Stimulated activated naive CD8-positive, alpha-beta T cell treated with anti-CD3 and anti-CD28 coated beads, Interleukin-15, amount 100 ng/mL, for 72 hours (primary cell): ENCODE data around the gene KRTAP5-6.
"Not testable (repeated sequence)": the region's sequence is repeated elsewhere in the genome, so short reads cannot be mapped to it uniquely, and the experiment has no call there.

Source experiments
- ATAC-seq: fragments of 150-1000 bp; cut with Tn5 transposase; 2 replicates; pipeline ENCODE4 v1.10.0; 2021; ENCODE audit warnings: mild to moderate bottlenecking, moderate library complexity
- DNase-seq, 2 donors: peaks; one replicate each; pipeline ENCODE4 v3.0.0; 2021 to 2022
- H3K27ac Mint-ChIP-seq, 2 donors: one replicate each; pipeline ENCODE4 v1.8.0; 2022; ENCODE audit warnings: mild to moderate bottlenecking in 2 of 2, mixed read lengths in 2 of 2, moderate library complexity in 2 of 2
- H3K27me3 Mint-ChIP-seq: one replicate; pipeline ENCODE4 v1.8.0; 2022; ENCODE audit warnings: mixed read lengths
- H3K4me1 Mint-ChIP-seq: one replicate; pipeline ENCODE4 v1.8.0; 2022; ENCODE audit warnings: mild to moderate bottlenecking, mixed read lengths
- H3K4me3 Mint-ChIP-seq, 2 donors: one replicate each; pipeline ENCODE4 v1.8.0; 2022; ENCODE audit warnings: mild to moderate bottlenecking in 2 of 2, mixed read lengths in 2 of 2, moderate library complexity in 1 of 2
- H3K9me3 Mint-ChIP-seq, 2 donors: one replicate each; pipeline ENCODE4 v1.8.0; 2022; ENCODE audit warnings: mixed read lengths in 2 of 2

The KRTAP5-6 gene

DNA sequence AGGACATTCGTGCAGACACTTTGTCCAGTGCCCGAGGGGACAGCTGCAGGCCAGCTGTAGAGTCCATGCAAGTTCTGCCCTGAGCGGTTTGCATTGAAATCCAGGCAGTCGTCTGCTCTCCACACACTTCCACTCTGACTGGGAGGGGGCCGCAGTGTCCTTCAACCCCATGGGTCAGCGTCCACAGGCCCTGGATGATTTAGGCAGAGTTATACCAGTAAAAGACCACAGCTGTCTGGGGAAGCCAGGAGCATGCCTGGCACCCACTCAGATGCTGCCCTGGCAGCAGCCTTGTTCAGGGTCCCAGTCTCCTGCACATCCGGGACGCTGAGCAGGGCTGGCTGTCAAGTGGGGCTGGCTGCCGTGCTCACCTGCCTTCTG is 40.9 kb upstream of the KRTAP5-6 start:
- ATAC-seq (no peak), DNase-seq (no peak)
- peaks cover 37% of the 10 kb centered on the region for H3K27me3 Mint-ChIP-seq
- H3K27ac Mint-ChIP-seq: peak overlapping the region in 1 of 2 donors; percentile 31
- no peaks in the 10 kb centered on the region for H3K4me1 Mint-ChIP-seq
- H3K4me3 Mint-ChIP-seq: no peak overlapping the region
- no peaks in the 10 kb centered on the region for H3K9me3 Mint-ChIP-seq

DNA sequence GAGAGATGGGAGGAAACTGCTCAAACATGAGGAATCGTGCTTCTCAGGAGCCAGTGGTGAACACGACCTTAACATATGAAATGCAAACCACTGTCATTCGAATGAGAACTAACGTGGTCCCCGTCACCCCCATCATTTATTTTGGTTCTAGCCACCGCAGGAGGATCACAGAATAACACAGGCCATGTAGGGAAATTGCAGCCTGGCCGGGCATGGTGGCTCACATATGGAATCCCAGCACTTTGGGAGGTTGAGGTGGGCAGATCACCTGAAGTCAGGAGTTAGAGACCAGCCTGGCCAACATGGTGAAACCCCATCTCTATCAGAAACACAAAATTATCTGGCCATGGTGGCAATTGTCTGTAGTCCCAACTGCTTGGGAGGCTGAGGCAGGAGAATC is 40.3 kb upstream of the KRTAP5-6 start:
- peak overlapping the region in 1 of 2 donors; percentile 25 for H3K27ac Mint-ChIP-seq
- no peaks in the 10 kb centered on the region for H3K9me3 Mint-ChIP-seq
- peaks cover 43% of the 10 kb centered on the region for H3K27me3 Mint-ChIP-seq
- DNase-seq (no peak), ATAC-seq (no peak)
- H3K4me1 Mint-ChIP-seq: peaks cover under 1% of the 10 kb centered on the region
- H3K4me3 Mint-ChIP-seq: no peak overlapping the region

DNA sequence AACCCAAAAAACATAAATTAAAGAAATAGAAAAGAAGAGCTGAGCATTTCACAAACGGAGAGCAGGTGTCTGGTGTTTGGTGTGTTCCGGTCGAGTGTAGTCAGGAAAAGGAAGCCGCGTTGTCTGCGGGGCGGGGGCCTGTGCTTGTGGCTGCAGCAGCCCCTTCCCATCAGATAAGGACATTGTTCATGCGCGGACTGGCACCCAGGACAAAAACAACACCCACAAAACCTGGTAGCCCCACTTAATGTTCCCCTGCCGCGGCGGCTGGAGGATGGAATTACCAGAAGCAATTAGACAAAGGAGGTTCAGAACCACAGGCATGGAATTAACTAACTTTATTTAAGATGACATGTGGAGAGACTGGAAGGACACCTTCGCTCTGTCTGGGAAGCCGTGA is 37.5 kb upstream of the KRTAP5-6 start:
- peaks cover 6% of the 10 kb centered on the region for H3K4me1 Mint-ChIP-seq
- ATAC-seq: no peak
- H3K27me3 Mint-ChIP-seq: peaks cover 52% of the 10 kb centered on the region
- H3K9me3 Mint-ChIP-seq: no peaks in the 10 kb centered on the region
- DNase-seq: no peak
- H3K4me3 Mint-ChIP-seq: no peak overlapping the region
- H3K27ac Mint-ChIP-seq: no peak overlapping the region

DNA sequence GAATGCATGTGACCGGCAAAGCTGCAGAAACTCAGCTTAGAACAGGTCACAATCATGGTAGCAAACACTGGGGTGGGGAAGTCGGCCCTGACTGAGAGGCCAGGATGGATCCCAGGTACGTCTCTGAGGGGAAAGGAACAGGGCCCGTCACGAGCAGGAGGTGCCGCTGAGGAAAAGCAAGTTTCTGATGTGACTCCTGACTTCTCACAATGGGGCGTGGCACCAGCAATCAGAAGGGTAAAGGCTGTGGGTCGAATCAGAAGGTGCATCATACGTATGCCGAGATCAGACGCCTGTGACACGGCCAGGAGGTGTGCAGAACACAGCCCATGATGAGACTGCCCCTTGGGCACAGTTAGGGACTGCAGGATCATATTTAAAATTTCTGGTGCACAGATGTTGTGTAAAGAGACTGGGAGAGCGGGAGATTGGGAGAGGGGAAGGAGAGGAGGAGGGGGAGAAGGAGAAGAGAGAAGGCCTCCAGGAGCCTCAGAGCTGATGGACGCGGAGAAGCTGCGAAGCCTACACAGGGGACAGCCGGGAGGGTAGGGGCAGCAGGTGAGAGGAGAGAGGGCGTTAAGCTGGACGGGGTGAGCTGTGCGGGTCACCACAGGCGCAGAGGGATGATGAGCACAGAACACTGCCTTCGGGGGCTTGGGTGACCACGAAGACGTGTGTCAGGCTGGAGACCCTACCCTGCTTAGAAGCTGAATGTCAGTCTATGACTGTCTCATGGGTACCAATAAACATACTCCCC is 36.7 kb upstream of the KRTAP5-6 start:
- no peaks in the 10 kb centered on the region for H3K9me3 Mint-ChIP-seq
- H3K4me3 Mint-ChIP-seq: no peak overlapping the region
- DNase-seq (no peak), ATAC-seq (no peak)
- peaks cover 44% of the 10 kb centered on the region for H3K27me3 Mint-ChIP-seq
- peaks cover 6% of the 10 kb centered on the region for H3K4me1 Mint-ChIP-seq
- no peak overlapping the region for H3K27ac Mint-ChIP-seq

DNA sequence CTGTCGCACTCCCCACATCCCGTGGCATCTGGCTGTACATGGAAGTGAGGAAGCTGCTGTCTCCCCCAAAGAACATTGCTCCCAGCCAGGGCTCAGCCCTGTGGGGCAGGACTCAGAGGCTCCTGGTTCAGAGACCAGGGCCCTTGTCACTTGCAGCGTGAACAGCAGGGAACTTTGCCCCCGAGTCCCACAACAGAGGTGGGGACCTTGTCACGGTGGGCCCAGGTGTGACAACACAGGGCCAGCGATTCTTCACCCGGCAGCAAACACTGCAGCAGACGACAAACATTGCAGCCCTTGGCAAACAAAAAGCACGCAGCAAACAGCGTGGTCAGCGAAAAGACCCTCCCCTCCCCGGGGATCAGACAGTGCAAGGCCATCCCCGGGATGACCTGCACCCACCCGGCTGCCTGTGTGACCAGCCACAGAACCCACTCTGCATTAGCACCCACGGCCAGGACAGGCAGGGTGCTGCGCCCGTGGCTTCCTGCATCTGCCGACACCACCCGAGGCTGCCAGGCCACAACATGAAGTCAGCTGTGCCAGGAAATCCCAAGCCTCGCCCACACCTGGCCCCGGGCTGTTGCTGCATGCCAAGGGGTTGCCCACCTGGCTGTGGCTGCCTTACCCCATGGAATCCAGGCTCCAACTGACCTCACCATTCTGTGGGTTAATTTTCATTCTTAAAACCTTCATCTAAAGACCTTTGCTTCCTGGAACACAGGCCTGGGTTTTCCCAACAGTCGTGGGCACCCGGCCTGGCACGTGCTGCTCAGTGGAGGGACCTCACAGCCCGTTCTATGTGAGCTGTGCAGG is 35.3 kb upstream of the KRTAP5-6 start:
- H3K4me3 Mint-ChIP-seq, H3K4me1 Mint-ChIP-seq, H3K27ac Mint-ChIP-seq, DNase-seq, H3K9me3 Mint-ChIP-seq, ATAC-seq: not testable (repeated sequence)
- peaks cover 44% of the 10 kb centered on the region for H3K27me3 Mint-ChIP-seq

DNA sequence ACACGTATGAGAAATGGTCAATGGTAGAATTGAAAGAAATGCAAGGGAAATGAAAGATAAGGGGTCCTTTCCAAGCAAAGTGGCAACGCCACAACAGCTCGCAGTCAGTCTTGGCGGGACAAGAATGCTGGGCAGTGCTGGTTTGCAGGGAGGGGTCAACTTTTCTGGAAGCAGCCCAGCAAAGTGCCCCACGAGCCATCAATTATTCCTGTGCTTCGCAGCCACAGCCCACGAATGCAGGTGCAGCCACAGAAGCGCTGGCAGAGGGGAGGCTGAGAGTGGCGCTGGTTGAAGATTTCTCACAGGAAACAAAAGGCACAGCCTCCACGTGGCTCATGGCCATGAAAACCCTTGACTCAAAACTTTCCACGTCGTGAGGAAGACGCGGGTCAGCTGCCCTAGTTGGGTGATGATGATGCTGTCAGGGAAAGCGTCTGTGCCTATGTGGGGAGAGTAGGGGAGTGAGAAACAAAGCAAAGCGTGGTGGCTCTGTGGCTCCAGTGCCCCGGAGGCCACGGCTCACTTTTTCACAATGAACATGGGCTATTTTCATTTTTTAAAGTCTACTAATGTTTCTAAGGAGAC is 34.2 kb upstream of the KRTAP5-6 start:
- DNase-seq, ATAC-seq, H3K4me3 Mint-ChIP-seq: not testable (repeated sequence)

DNA sequence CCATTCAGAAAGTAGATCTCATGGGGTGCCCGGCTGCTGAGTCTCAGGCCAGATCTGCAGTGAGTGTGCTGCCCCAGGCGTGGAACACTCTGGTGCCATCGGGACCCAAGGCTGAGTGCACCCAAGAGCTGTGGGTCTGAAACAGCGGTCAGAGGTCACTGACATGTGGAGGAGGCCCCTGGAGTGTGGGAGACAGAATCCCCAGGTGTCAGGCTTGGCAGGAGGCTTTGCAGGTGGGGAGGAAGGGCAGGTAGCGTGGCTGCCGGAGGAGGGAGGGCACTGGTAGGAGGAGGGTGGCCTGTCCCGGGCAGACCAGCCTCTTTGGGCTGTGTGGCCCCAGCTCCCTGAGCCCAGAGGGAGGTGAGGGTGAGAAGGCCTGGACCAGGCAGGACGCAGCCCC is 31.7 kb upstream of the KRTAP5-6 start:
- no peaks in the 10 kb centered on the region for H3K9me3 Mint-ChIP-seq
- peaks cover 24% of the 10 kb centered on the region for H3K4me1 Mint-ChIP-seq
- DNase-seq: no peak
- H3K27me3 Mint-ChIP-seq: peaks cover 51% of the 10 kb centered on the region
- H3K4me3 Mint-ChIP-seq: no peak overlapping the region
- H3K27ac Mint-ChIP-seq: no peak overlapping the region
- ATAC-seq: no peak

More for the DNA sequence above, 34.2 kb upstream of the KRTAP5-6 start:
- not testable (repeated sequence) for H3K9me3 Mint-ChIP-seq, H3K4me1 Mint-ChIP-seq, H3K27ac Mint-ChIP-seq
- peaks cover 48% of the 10 kb centered on the region for H3K27me3 Mint-ChIP-seq

DNA sequence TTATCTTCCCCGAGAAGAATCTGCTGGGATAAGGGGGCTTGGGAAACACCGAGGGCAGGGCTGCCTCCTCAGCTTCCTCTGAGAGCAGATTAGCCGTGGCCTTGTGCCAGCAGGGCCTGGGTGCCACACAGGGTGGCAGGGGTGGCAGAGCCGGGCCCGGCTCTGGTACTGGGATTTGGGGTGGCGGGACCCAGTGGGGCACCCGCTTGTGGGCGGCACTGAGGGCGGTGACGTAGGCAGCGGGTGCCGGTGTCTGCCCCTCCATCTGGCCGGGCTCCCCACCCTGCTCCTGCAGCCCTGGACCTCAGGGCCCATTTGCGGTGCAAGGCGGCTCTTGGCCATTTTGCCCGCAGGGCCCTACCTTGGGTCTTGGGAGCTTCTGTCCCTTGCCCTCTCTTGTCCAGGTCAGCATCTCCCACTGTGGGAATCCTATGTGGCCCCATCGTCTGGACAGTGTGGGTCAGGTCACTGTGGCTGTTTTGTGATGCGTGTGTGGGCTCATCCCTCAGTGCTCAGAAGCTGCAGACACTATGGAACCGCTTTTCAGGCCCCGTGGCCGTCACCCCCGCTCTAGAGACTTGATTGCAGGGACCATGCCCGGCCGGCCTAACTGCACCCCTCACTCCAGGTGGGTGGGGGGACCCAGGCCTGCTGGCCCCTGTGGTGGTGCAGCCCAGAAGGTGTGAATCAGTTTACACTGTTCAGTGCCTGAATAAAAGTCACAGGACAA is 29.7 kb upstream of the KRTAP5-6 start:
- ATAC-seq (peak; percentile 53), DNase-seq (no peak)
- Mint-ChIP-seq H3K9me3 (no peaks in the 10 kb centered on the region), H3K27me3 (peaks cover 45% of the 10 kb centered on the region), H3K27ac (no peak overlapping the region), H3K4me3 (no peak overlapping the region), H3K4me1 (peaks cover 18% of the 10 kb centered on the region)

DNA sequence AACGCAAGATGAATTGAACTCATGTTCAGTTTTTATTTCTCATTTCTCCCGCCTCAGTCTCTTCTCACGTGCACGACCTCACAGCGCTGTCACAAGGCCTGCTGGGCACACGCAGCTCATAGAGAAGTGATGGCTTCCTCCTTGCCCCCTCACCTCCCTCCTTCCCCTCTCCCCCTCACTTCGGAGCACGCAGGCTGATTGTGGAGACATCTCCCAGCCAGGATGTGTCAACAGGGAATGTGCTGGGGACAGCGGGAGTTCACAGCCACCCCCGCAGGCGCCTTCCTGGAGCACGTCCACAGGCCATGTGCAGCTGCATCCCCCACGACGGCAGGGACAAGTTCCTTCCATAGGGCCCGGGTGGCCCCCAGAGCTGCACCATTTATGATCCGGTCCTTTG is 29.1 kb upstream of the KRTAP5-6 start:
- Mint-ChIP-seq H3K27me3 (peaks cover 45% of the 10 kb centered on the region), H3K27ac (no peak overlapping the region), H3K4me3 (no peak overlapping the region), H3K9me3 (no peaks in the 10 kb centered on the region), H3K4me1 (peaks cover 18% of the 10 kb centered on the region)
- DNase-seq (no peak), ATAC-seq (no peak)

DNA sequence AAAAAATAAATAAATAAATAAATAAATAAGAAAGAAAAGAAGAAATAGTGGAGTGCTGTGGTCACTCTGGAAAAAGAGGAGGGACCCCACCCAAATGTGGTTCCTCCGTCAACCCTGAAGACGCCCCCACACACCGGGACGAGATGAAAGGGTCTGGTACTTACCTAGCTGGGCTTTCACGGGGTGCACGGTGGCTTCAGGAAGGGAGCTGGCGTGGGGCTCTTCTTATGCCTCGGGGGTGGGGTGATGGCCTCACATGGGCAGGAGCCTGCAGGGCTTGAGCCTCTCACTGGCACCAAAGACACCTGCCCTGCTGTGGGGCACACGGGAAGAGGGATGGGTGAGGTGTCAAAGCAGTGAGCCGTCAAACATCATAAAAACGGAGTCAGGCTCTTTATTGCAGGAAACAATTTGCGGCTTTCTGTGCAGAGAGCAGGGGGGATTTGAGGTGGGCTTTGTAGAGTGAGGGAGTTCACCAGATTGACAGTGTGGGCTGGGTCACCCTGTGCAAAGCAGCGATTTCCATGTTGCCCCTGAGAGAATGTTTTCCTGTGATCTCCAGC is 28.0 kb upstream of the KRTAP5-6 start:
- no peaks in the 10 kb centered on the region for H3K9me3 Mint-ChIP-seq
- H3K27me3 Mint-ChIP-seq: peaks cover 56% of the 10 kb centered on the region
- H3K27ac Mint-ChIP-seq: no peak overlapping the region
- H3K4me1 Mint-ChIP-seq: peaks cover 18% of the 10 kb centered on the region
- no peak for ATAC-seq
- no peak overlapping the region for H3K4me3 Mint-ChIP-seq
- DNase-seq: no peak

DNA sequence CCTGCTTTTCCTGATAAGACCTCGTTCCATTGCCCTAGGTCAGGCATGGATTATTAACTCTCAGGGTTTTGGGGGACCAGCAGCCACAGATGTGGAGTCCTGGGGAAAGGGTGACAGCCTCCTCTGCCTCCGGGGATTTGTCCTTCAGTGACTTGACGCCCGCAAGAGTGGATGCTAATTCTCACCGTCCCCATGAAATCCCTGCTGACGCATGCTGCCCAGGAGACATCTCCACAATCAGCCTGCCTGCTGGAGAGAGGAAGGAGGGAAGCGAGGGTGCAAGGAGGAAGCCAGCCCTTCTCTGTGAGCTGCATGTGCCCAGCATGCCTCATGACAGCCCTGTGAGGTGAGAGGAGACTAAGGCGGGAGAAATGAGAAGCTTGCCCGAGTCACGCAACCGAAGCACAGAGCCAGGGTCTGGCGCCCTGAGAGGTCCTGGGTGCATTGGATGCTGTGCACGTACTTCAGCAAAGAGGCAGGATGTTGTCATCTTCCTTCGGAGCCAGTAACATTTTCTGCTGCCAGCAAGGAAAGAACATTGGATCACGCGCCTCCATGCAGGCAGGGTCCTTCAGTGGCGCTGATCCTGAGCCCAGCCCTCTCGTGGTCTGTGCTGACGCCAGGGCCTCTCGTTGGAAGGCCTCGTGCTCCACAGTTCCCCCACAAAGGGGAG is 27.3 kb upstream of the KRTAP5-6 start:
- ATAC-seq (no peak), DNase-seq (no peak)
- Mint-ChIP-seq H3K9me3 (no peaks in the 10 kb centered on the region), H3K4me1 (peaks cover 18% of the 10 kb centered on the region), H3K27ac (peak overlapping the region in 1 of 2 donors; percentile 94), H3K27me3 (peaks cover 63% of the 10 kb centered on the region), H3K4me3 (no peak overlapping the region)

DNA sequence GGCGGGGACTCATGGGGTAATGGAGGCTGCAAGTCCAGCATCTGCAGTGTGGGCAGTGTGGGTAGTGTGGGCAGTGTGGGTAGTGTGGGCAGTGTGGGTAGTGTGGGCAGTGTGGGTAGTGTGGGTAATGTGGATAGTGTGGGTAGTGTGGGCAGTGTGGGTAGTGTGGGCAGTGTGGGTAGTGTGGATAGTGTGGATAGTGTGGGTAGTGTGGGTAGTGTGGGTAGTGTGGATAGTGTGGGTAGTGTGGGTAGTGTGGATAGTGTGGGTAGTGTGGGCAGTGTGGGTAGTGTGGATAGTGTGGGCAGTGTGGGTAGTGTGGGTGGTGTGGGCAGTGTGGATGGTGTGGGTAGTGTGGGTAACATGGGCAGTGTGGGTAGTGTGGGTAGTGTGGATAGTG is 26.5 kb upstream of the KRTAP5-6 start:
- H3K27me3 Mint-ChIP-seq: peaks cover 70% of the 10 kb centered on the region
- peak overlapping the region in 1 of 2 donors; percentile 94 for H3K27ac Mint-ChIP-seq
- H3K4me1 Mint-ChIP-seq: peaks cover 18% of the 10 kb centered on the region
- peak overlapping the region in 1 of 2 donors; percentile 44 for H3K4me3 Mint-ChIP-seq
- not testable (repeated sequence) for ATAC-seq, DNase-seq, H3K9me3 Mint-ChIP-seq

DNA sequence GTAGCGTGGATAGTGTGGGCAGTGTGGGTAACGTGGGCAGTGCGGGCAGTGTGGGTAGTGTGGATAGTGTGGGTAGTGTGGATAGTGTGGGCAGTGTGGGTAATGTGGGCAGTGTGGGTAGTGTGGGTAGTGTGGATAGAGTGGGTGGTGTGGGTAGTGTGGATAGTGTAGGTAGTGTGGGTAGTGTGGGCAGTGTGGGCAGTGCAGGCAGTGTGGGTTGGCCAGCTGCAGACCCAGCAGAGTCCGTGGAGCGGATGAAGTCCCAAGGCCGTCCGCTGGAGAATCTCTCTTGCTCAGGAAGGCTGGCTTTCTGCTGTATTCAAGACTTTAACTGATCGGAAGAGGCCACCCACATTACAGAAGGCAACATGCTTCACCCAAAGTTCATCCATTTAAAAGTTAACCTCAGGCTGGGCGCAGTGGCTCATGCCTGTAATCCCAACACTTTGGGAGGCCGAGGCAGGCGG is 26.1 kb upstream of the KRTAP5-6 start:
- DNase-seq (no peak), ATAC-seq (no peak)
- peak overlapping the region in 1 of 2 donors; percentile 30 for H3K27ac Mint-ChIP-seq
- H3K27me3 Mint-ChIP-seq: peaks cover 75% of the 10 kb centered on the region
- no peak overlapping the region for H3K4me3 Mint-ChIP-seq
- H3K9me3 Mint-ChIP-seq: no peaks in the 10 kb centered on the region
- H3K4me1 Mint-ChIP-seq: peaks cover 18% of the 10 kb centered on the region

DNA sequence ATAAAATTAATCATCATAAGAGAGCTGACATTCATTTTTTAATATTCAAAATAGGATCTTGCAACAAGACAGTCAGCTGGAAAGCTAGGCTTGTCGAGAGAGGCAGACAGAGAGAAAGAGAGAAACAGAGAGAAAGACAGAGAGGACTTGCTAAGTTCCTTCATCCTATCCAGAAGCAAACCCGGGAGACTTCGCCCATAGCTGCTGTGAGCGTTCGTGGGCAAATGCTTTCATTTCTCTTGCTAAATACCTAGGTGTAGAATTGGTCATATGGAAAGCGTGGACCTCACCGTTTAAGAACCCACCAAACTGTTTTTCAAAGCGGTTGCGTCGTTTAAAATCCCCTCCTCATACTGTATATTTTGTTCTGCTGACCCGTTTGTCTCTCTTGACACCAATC is 25.3 kb upstream of the KRTAP5-6 start:
- Mint-ChIP-seq H3K27me3 (peaks cover 82% of the 10 kb centered on the region), H3K4me3 (no peak overlapping the region), H3K9me3 (no peaks in the 10 kb centered on the region), H3K27ac (no peak overlapping the region), H3K4me1 (peaks cover 18% of the 10 kb centered on the region)
- DNase-seq (no peak), ATAC-seq (no peak)
